ENCODE results near the gene ABHD8.
A peak's percentile ranks its signal among the peaks of the same experiment; 100 is the strongest.
"Not testable (repeated sequence)": the region's sequence is repeated elsewhere in the genome, so short reads cannot be mapped to it uniquely, and the experiment has no call there.

ABHD8 gene

DNA sequence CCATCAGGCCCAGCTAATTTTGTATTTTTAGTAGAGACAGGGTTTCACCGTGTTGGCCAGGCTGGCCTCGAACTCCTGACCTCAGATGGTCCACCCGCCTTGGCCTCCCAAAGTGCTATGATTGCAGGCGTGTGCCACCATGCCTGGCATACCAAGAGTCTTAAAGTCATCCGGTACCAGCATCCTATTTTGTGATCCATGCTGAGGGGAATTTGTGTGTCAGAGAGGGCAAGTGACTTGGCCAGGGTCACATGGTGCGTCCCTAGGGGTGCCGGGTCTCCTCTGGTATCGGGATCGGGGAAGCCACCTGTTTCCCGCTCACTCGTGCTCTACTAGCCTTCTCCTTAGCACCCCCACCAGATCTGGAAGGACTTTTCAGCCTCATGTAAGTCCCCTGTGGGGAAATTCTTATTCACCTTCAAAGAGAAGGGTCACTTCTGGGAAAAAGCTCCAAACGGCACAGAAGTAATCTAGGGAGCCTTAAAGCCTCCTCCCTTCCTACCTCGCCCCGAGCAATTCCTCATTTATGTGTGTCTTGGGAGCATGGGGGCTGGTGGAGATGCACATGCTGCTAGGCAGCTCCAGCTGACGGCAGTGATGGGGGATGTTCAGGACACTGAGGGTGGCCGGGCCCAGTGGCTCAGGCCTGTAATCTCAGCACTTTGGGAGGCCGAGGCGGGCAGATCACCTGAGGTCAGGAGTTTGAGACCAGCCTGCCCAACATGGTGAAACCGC lies 27.6 kb downstream of the ABHD8 start:
- Histone ChIP-seq H4K20me1 (ENCODE audit: insufficient read depth, low read length) (no peaks in the 10 kb centered on the region), H3K4me2 (ENCODE audit: low read length) (no peak overlapping the region), H3K9me2 (ENCODE audit: low read depth, low read length) (no peaks in the 10 kb centered on the region), H3K79me2 (ENCODE audit: insufficient read depth, low read length) (no peaks in the 10 kb centered on the region), H2AFZ (ENCODE audit: low read length) (no peak overlapping the region), H3F3A (ENCODE audit: insufficient read depth, low read length) (peaks cover 5% of the 10 kb centered on the region; the same call in 1 of the 2 replicates), H3K4me1 (ENCODE audit: insufficient read depth, low read length, severe bottlenecking) (no peaks in the 10 kb centered on the region), H3K9ac (ENCODE audit: low read length) (no peak overlapping the region), H3K27ac (ENCODE audit: low read depth, low read length, poor library complexity, severe bottlenecking) (no peak overlapping the region), H3K36me3 (ENCODE audit: insufficient read depth, low read length) (peaks cover 59% of the 10 kb centered on the region), H3K4me3 (ENCODE audit: low read depth, low read length, poor library complexity, severe bottlenecking) (no peak overlapping the region), H3K9me3 (ENCODE audit: low read length) (no peaks in the 10 kb centered on the region), H3K27me3 (ENCODE audit: insufficient read depth, low read length) (no peaks in the 10 kb centered on the region)
- TF ChIP-seq, protein P1, sequence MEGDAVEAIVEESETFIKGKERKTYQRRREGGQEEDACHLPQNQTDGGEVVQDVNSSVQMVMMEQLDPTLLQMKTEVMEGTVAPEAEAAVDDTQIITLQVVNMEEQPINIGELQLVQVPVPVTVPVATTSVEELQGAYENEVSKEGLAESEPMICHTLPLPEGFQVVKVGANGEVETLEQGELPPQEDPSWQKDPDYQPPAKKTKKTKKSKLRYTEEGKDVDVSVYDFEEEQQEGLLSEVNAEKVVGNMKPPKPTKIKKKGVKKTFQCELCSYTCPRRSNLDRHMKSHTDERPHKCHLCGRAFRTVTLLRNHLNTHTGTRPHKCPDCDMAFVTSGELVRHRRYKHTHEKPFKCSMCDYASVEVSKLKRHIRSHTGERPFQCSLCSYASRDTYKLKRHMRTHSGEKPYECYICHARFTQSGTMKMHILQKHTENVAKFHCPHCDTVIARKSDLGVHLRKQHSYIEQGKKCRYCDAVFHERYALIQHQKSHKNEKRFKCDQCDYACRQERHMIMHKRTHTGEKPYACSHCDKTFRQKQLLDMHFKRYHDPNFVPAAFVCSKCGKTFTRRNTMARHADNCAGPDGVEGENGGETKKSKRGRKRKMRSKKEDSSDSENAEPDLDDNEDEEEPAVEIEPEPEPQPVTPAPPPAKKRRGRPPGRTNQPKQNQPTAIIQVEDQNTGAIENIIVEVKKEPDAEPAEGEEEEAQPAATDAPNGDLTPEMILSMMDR (IDR thresholded peaks at IDR 0.05; ENCODE audit: low read length): no peak
- no peak for TF ChIP-seq EZH2 (IDR thresholded peaks at IDR 0.05; ENCODE audit: borderline replicate concordance, low read length)

DNA sequence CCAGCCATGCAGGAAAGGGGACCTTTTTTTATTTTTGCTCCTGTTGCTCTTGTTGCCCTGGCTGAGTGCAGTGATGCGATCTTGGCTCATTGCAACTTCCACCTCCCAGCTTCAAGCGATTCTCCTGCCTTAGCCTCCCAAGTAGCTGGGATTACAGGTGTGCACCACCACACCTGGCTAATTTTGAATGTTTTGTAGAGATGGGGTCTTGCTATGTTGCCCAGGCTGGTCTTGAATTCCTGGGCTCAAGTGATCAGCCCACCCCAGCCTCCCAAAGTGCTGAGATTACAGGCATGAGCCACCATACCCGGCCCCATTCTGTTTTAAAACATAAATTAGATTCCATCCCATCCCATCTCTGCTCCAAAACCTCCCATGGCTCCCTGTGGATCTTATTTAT lies 28.3 kb downstream of the ABHD8 start:
- H3F3A ChIP-seq (ENCODE audit: insufficient read depth, low read length); H3K9ac ChIP-seq (ENCODE audit: low read length); H2AFZ ChIP-seq (ENCODE audit: low read length); H4K20me1 ChIP-seq (ENCODE audit: insufficient read depth, low read length); H3K4me2 ChIP-seq (ENCODE audit: low read length); H3K79me2 ChIP-seq (ENCODE audit: insufficient read depth, low read length); H3K27ac ChIP-seq (ENCODE audit: low read depth, low read length, poor library complexity, severe bottlenecking); H3K4me1 ChIP-seq (ENCODE audit: insufficient read depth, low read length, severe bottlenecking); H3K9me3 ChIP-seq (ENCODE audit: low read length); H3K9me2 ChIP-seq (ENCODE audit: low read depth, low read length); H3K27me3 ChIP-seq (ENCODE audit: insufficient read depth, low read length); H3K4me3 ChIP-seq (ENCODE audit: low read depth, low read length, poor library complexity, severe bottlenecking): not testable (repeated sequence)
- peaks cover 59% of the 10 kb centered on the region for H3K36me3 ChIP-seq (ENCODE audit: insufficient read depth, low read length)

DNA sequence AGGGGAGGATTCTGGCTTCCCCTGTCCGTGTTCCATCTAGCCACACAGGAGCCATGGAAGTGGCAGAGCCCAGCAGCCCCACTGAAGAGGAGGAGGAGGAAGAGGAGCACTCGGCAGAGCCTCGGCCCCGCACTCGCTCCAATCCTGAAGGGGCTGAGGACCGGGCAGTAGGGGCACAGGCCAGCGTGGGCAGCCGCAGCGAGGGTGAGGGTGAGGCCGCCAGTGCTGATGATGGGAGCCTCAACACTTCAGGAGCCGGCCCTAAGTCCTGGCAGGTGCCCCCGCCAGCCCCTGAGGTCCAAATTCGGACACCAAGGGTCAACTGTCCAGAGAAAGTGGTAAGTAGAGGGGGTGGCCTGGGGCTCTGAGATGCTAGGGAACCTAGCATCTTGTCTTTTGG lies 34.5 kb downstream of the ABHD8 start:
- Histone ChIP-seq H3K9ac (ENCODE audit: low read length) (no peak overlapping the region; the same call in 1 of the 2 replicates), H3K27me3 (ENCODE audit: insufficient read depth, low read length) (no peaks in the 10 kb centered on the region), H3K27ac (ENCODE audit: low read depth, low read length, poor library complexity, severe bottlenecking) (no peak overlapping the region), H3K9me3 (ENCODE audit: low read length) (no peaks in the 10 kb centered on the region), H4K20me1 (ENCODE audit: insufficient read depth, low read length) (no peaks in the 10 kb centered on the region), H3F3A (ENCODE audit: insufficient read depth, low read length) (no peaks in the 10 kb centered on the region), H3K36me3 (ENCODE audit: insufficient read depth, low read length) (peaks cover 28% of the 10 kb centered on the region), H3K4me2 (ENCODE audit: low read length) (peak overlapping the region; percentile 94), H3K79me2 (ENCODE audit: insufficient read depth, low read length) (peaks cover 5% of the 10 kb centered on the region; the same call in 1 of the 2 replicates), H3K9me2 (ENCODE audit: low read depth, low read length) (no peaks in the 10 kb centered on the region), H3K4me1 (ENCODE audit: insufficient read depth, low read length, severe bottlenecking) (peaks cover 43% of the 10 kb centered on the region), H3K4me3 (ENCODE audit: low read depth, low read length, poor library complexity, severe bottlenecking) (peak overlapping the region; percentile 91), H2AFZ (ENCODE audit: low read length) (no peak overlapping the region)
- TF ChIP-seq EZH2 (IDR thresholded peaks at IDR 0.05; ENCODE audit: borderline replicate concordance, low read length): no peak
- TF ChIP-seq, protein P1 (IDR thresholded peaks at IDR 0.05; ENCODE audit: low read length): no peak

All from OCI-LY1 (cell line).